SK-N-SH (cell line): ENCODE data around the gene TIMM17A. TPM values are rescaled to one million over a fixed set of nuclear protein-coding genes. Genes with fewer than 3 reads are reported as not detected.

Experiments
- CTCF ChIA-PET: fragments of 300-600, 350-600 bp; formaldehyde crosslinking; extraction: SDS; loops from one replicate; lab custom pipeline; 2021; lab: Yijun Ruan, JAX
- POLR2A ChIA-PET: fragments of 350-600 bp; sonication (Branson Sonifier 250); formaldehyde crosslinking; extraction: SDS; loops from one replicate; lab custom pipeline; 2020; ENCODE audit warnings: antibody characterized with exemption, inconsistent platforms; lab: Yijun Ruan, JAX
- DNase-seq: peaks from one replicate; pipeline ENCODE4 v3.0.0; 2012
- H2AFZ ChIP-seq: fragments of 200-600 bp; sonication (generic); 2 replicates; pipeline ENCODE4 v1.8.1; 2016; ENCODE audit warnings: antibody characterized with exemption, mild to moderate bottlenecking, low read depth
- H3F3A ChIP-seq: fragments of 200-600 bp; sonication (generic); replicated peaks from 2 replicates; pipeline ENCODE3; 2016; ENCODE audit warnings: antibody characterized with exemption, mild to moderate bottlenecking; ENCODE audit not compliant: insufficient read depth
- H3K27ac ChIP-seq, 2 experiments: fragments of 200-500 bp in 1 of 2; fragments of 200-600 bp in 1 of 2; sonication (Bioruptor generic) in 1 of 2; sonication (generic), shearing (Covaris generic) in 1 of 2; 2 replicates each; pipeline versions ENCODE4 v1.5.1 to v1.6.1; 2014 to 2016; ENCODE audit warnings: low read depth in 2 of 2, inconsistent platforms in 1 of 2, low read length in 1 of 2, mild to moderate bottlenecking in 1 of 2, mixed read lengths in 1 of 2
- H3K27me3 ChIP-seq: fragments of 200-600 bp; sonication (generic), shearing (Covaris generic); 2 replicates; pipeline ENCODE4 v1.6.1; 2016; ENCODE audit warnings: mixed run types; ENCODE audit not compliant: insufficient read depth
- H3K36me3 ChIP-seq, 2 experiments: fragments of 200-500 bp in 1 of 2; fragments of 200-600 bp in 1 of 2; sonication (Bioruptor generic) in 1 of 2; sonication (generic) in 1 of 2; replicated peaks in 1 of 2; 2 replicates each; pipeline versions ENCODE3 to v1.5.1; 2014 to 2016; ENCODE audit warnings: low read length in 1 of 2, mild to moderate bottlenecking in 1 of 2; ENCODE audit not compliant: insufficient read depth in 2 of 2, control insufficient read depth in 1 of 2
- H3K4me1 ChIP-seq, 2 experiments: fragments of 200-500 bp in 1 of 2; fragments of 200-600 bp in 1 of 2; sonication (Bioruptor generic) in 1 of 2; sonication (generic), shearing (Covaris generic) in 1 of 2; 2 replicates each; pipeline versions ENCODE4 v1.5.1 to v1.6.1; 2014 to 2016; ENCODE audit warnings: low read depth in 1 of 2, low read length in 1 of 2, mixed run types in 1 of 2; ENCODE audit not compliant: insufficient read depth in 2 of 2, control insufficient read depth in 1 of 2
- H3K4me2 ChIP-seq: fragments of 200-600 bp; sonication (generic), shearing (Covaris generic); 2 replicates; pipeline ENCODE4 v1.6.1; 2017; ENCODE audit warnings: mixed run types
- H3K4me3 ChIP-seq, 2 experiments: fragments of 200-500 bp in 1 of 2; fragments of 200-600 bp in 1 of 2; sonication (Bioruptor generic) in 1 of 2; sonication (generic), shearing (Covaris generic) in 1 of 2; 2 replicates each; pipeline versions ENCODE4 v1.5.1 to v1.8.1; 2014 to 2016; ENCODE audit warnings: low read depth in 2 of 2, inconsistent platforms in 1 of 2, low read length in 1 of 2, mild to moderate bottlenecking in 1 of 2, mixed read lengths in 1 of 2, moderate library complexity in 1 of 2
- H3K79me2 ChIP-seq: fragments of 200-600 bp; sonication (generic); 2 replicates; pipeline ENCODE4 v1.8.1; 2017; ENCODE audit warnings: mild to moderate bottlenecking; ENCODE audit not compliant: insufficient read depth
- H3K9ac ChIP-seq: fragments of 200-600 bp; sonication (generic); 2 replicates; pipeline ENCODE4 v1.6.1; 2017; ENCODE audit warnings: mixed run types
- H3K9me2 ChIP-seq: fragments of 200-600 bp; sonication (generic); 2 replicates; pipeline ENCODE4 v1.6.1; 2017; ENCODE audit warnings: mixed run types
- H3K9me3 ChIP-seq: fragments of 200-600 bp; sonication (generic); 2 replicates; pipeline ENCODE4 v1.6.1; 2017; ENCODE audit warnings: mixed run types, mild to moderate bottlenecking, moderate library complexity
- H4K20me1 ChIP-seq: fragments of 200-600 bp; sonication (generic); 2 replicates; pipeline ENCODE4 v1.6.1; 2017; ENCODE audit warnings: mild to moderate bottlenecking, mixed run types; ENCODE audit not compliant: insufficient read depth
- CHD2 ChIP-seq: fragments of 150-350 bp; IDR thresholded peaks from 2 replicates; pipeline ENCODE4 v1.6.1; 2018; ENCODE audit warnings: low read length; ENCODE audit not compliant: partially characterized antibody
- FOXM1 ChIP-seq: IDR thresholded peaks from 2 replicates; pipeline ENCODE4 v1.4.0; 2012; ENCODE audit warnings: low read depth, mild to moderate bottlenecking
- GABPA ChIP-seq: IDR thresholded peaks from 2 replicates; pipeline ENCODE4 v1.4.0; 2012; ENCODE audit warnings: low read depth, mild to moderate bottlenecking
- GATA2 ChIP-seq: sonication (generic); formaldehyde crosslinking; IDR thresholded peaks from 2 replicates; pipeline ENCODE4 v1.5.0; 2020; ENCODE audit warnings: mild to moderate bottlenecking, missing genetic modification reagents
- JUND ChIP-seq: IDR thresholded peaks from 2 replicates; pipeline ENCODE4 v1.4.0; 2012
- MEF2A ChIP-seq: IDR thresholded peaks from 2 replicates; pipeline ENCODE4 v1.4.0; 2012; ENCODE audit warnings: low read depth, borderline replicate concordance
- MXI1 ChIP-seq: IDR thresholded peaks from 2 replicates; pipeline ENCODE4 v1.6.1; 2012; ENCODE audit warnings: mild to moderate bottlenecking, low read depth, low read length, improper control_type of control experiment
- POLR2AphosphoS5 ChIP-seq: IDR thresholded peaks from 2 replicates; pipeline ENCODE4 v1.6.1; 2012; ENCODE audit warnings: low read depth, low read length
- RAD21 ChIP-seq: IDR thresholded peaks from 2 replicates; pipeline ENCODE4 v1.6.1; 2012; ENCODE audit warnings: mild to moderate bottlenecking, low read length
- RCOR1 ChIP-seq: fragments of 150-350 bp; IDR thresholded peaks from 2 replicates; pipeline ENCODE4 v1.6.1; 2017; ENCODE audit warnings: antibody characterized with exemption, low read length
- TAF1 ChIP-seq: IDR thresholded peaks from 2 replicates; pipeline ENCODE4 v1.6.1; 2012; ENCODE audit warnings: low read depth, mild to moderate bottlenecking, low read length, moderate library complexity, borderline replicate concordance
- TCF12 ChIP-seq: IDR thresholded peaks from 2 replicates; pipeline ENCODE4 v1.4.0; 2012
- TEAD4 ChIP-seq: IDR thresholded peaks from 2 replicates; pipeline ENCODE4 v1.4.0; 2012; ENCODE audit warnings: mild to moderate bottlenecking, borderline replicate concordance; ENCODE audit not compliant: insufficient read depth
- YY1 ChIP-seq: IDR thresholded peaks from 2 replicates; pipeline ENCODE4 v1.4.0; 2012; ENCODE audit warnings: low read depth, mild to moderate bottlenecking
- WGBS: methylation state at CpG from one replicate; pipeline ENCODE4 v1.1.6; 2017; ENCODE audit warnings: low lambda C conversion rate; 5-methylcytosine and 5-hydroxymethylcytosine counted together
- polyA plus RNA-seq, 3 experiments: library from polyadenylated mRNA; depleted of rRNA; stranded (reverse); fragments of >200 nt; gene quantifications; 2 replicates each; pipeline ENCODE4 v1.2.3, GENCODE V29; 2012
- TF ChIP-seq, protein P1 (sequence below): fragments of 200-600 bp; sonication (generic); IDR thresholded peaks from 2 replicates; pipeline ENCODE4 v1.6.1; 2017; ENCODE audit warnings: antibody characterized with exemption, mild to moderate bottlenecking, moderate library complexity
- TF ChIP-seq, protein P2 (sequence below): IDR thresholded peaks from 2 replicates; pipeline ENCODE4 v1.6.1; 2012; ENCODE audit warnings: mild to moderate bottlenecking, low read depth, low read length, moderate library complexity
- TF ChIP-seq, protein P3 (sequence below): IDR thresholded peaks from 2 replicates; pipeline ENCODE4 v1.4.0; 2012; ENCODE audit warnings: low read depth, borderline replicate concordance
- TF ChIP-seq, protein P4 (sequence below): fragments of 150-350 bp; IDR thresholded peaks from 2 replicates; pipeline ENCODE4 v1.6.1; 2017; ENCODE audit warnings: antibody characterized with exemption, low read length, low read depth, borderline replicate concordance

TIMM17A gene
- polyA plus RNA-seq, 1 of the 3 experiments (the other 2 are of a cell fraction), result 33.6 TPM

DNA sequence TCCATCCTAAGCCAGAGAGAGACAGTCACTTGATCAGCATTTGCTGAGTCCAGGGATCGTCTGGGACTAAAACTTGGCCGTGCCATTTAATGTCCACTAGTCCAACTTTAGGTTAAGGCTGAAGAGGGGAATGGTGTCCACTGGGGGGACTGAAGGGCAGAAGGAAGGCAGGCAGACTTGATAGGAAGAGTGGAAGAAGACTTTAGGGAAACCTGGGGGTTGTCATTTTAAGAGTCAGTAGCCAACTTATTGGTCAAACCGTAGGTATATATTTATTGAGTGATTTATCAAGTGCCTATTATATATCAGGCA, 7.7 kb upstream of the TIMM17A start:
- Histone ChIP-seq H2AFZ (peak overlapping the region; percentile 91; the same call in 1 of the 2 replicates), H3F3A (peaks cover 4% of the 10 kb centered on the region), H3K9ac (no peak overlapping the region), H3K4me3 (no peak overlapping the region), H3K36me3 (no peaks in the 10 kb centered on the region), H3K27me3 (no peaks in the 10 kb centered on the region), H3K27ac (no peak overlapping the region), H3K4me1 (peaks cover 0 to 17% of the 10 kb centered on the region in 2 experiments; a peak in 2 of 4 replicates), H3K9me3 (no peaks in the 10 kb centered on the region), H3K79me2 (no peaks in the 10 kb centered on the region), H3K4me2 (0 out of 2 replicates have a peak overlapping the region, but pooled peaks have one; percentile 93), H3K9me2 (no peaks in the 10 kb centered on the region), H4K20me1 (no peaks in the 10 kb centered on the region)
- DNase-seq, result no peak
- ChIA-PET POLR2A (no interaction called here), CTCF (no interaction called here)
- 58% methylated on average over 2 of the region's 3 CpGs for WGBS
- TF ChIP-seq, protein P1, sequence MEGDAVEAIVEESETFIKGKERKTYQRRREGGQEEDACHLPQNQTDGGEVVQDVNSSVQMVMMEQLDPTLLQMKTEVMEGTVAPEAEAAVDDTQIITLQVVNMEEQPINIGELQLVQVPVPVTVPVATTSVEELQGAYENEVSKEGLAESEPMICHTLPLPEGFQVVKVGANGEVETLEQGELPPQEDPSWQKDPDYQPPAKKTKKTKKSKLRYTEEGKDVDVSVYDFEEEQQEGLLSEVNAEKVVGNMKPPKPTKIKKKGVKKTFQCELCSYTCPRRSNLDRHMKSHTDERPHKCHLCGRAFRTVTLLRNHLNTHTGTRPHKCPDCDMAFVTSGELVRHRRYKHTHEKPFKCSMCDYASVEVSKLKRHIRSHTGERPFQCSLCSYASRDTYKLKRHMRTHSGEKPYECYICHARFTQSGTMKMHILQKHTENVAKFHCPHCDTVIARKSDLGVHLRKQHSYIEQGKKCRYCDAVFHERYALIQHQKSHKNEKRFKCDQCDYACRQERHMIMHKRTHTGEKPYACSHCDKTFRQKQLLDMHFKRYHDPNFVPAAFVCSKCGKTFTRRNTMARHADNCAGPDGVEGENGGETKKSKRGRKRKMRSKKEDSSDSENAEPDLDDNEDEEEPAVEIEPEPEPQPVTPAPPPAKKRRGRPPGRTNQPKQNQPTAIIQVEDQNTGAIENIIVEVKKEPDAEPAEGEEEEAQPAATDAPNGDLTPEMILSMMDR, result peak; percentile 21; the same call in 1 of the 2 replicates
- no peak for TF ChIP-seq JUND

DNA sequence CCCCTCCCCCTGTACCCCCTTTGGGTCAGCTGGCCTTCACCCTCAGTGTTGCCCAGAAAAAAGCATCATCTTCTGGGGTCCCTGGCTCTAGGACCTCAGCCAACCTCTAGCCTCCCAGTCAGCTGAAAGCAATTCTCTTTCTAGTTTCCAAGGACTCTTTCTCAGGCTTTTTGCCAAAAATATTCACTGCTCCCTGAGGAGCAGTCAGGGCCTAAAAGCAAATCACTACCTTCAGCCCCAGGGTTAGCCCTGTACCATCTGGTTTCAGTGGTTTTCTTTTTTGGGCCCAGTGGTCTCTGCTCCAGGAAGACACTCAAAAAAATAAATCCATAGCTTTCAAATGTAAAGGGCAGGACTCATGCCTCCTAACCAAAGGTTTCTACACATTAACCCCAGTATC, 5.8 kb upstream of the TIMM17A start:
- TF ChIP-seq, protein P2, sequence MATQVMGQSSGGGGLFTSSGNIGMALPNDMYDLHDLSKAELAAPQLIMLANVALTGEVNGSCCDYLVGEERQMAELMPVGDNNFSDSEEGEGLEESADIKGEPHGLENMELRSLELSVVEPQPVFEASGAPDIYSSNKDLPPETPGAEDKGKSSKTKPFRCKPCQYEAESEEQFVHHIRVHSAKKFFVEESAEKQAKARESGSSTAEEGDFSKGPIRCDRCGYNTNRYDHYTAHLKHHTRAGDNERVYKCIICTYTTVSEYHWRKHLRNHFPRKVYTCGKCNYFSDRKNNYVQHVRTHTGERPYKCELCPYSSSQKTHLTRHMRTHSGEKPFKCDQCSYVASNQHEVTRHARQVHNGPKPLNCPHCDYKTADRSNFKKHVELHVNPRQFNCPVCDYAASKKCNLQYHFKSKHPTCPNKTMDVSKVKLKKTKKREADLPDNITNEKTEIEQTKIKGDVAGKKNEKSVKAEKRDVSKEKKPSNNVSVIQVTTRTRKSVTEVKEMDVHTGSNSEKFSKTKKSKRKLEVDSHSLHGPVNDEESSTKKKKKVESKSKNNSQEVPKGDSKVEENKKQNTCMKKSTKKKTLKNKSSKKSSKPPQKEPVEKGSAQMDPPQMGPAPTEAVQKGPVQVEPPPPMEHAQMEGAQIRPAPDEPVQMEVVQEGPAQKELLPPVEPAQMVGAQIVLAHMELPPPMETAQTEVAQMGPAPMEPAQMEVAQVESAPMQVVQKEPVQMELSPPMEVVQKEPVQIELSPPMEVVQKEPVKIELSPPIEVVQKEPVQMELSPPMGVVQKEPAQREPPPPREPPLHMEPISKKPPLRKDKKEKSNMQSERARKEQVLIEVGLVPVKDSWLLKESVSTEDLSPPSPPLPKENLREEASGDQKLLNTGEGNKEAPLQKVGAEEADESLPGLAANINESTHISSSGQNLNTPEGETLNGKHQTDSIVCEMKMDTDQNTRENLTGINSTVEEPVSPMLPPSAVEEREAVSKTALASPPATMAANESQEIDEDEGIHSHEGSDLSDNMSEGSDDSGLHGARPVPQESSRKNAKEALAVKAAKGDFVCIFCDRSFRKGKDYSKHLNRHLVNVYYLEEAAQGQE, result no peak
- TF ChIP-seq CHD2 (no peak), RCOR1 (no peak), RAD21 (no peak), GATA2 (no peak), FOXM1 (no peak), TEAD4 (no peak), MEF2A (no peak), TCF12 (no peak), JUND (no peak), YY1 (no peak), GABPA (no peak), MXI1 (no peak), POLR2AphosphoS5 (no peak), TAF1 (no peak)
- TF ChIP-seq, protein P3, sequence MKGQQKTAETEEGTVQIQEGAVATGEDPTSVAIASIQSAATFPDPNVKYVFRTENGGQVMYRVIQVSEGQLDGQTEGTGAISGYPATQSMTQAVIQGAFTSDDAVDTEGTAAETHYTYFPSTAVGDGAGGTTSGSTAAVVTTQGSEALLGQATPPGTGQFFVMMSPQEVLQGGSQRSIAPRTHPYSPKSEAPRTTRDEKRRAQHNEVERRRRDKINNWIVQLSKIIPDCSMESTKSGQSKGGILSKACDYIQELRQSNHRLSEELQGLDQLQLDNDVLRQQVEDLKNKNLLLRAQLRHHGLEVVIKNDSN, result no peak
- TF ChIP-seq, protein P4, sequence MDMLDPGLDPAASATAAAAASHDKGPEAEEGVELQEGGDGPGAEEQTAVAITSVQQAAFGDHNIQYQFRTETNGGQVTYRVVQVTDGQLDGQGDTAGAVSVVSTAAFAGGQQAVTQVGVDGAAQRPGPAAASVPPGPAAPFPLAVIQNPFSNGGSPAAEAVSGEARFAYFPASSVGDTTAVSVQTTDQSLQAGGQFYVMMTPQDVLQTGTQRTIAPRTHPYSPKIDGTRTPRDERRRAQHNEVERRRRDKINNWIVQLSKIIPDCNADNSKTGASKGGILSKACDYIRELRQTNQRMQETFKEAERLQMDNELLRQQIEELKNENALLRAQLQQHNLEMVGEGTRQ, result no peak
- Histone ChIP-seq H4K20me1 (no peaks in the 10 kb centered on the region), H3K4me3 (no peak overlapping the region), H3K4me1 (peaks cover 0 to 17% of the 10 kb centered on the region in 2 experiments; a peak in 2 of 4 replicates), H3K79me2 (peaks cover 4% of the 10 kb centered on the region), H3K4me2 (no peak overlapping the region), H3K27me3 (no peaks in the 10 kb centered on the region), H2AFZ (no peak overlapping the region; the same call in 1 of the 2 replicates), H3K9me2 (no peaks in the 10 kb centered on the region), H3F3A (peaks cover 10% of the 10 kb centered on the region), H3K36me3 (no peaks in the 10 kb centered on the region), H3K9ac (no peak overlapping the region), H3K9me3 (no peaks in the 10 kb centered on the region), H3K27ac (no peak overlapping the region)
- DNase-seq, result no peak
- ChIA-PET CTCF (interaction anchor here (1.2 to 2.4 kb wide), 3 partner anchors 23 to 54 kb away, joined by 4 to 13 read pairs (median 5); no protein-coding TSS in a partner anchor), POLR2A (no interaction called here)
